ENCODE data around the gene FSTL1.

Gene FSTL1

GRCh38 chr3:120441776-120442175 lies 9.0 kb downstream of the FSTL1 start:
- Histone ChIP-seq H3K9ac (ENCODE audit: low read depth in 1 of 2, low read length in 2 of 2) (no peak overlapping the region), H3K27ac (ENCODE audit: low read depth, low read length) (no peak overlapping the region), H3K4me1 (ENCODE audit: control insufficient read depth in 1 of 2, insufficient read depth in 2 of 2, low read length in 2 of 2) (peaks cover 12 to 13% of the 10 kb centered on the region in 2 donors)

DNA sequence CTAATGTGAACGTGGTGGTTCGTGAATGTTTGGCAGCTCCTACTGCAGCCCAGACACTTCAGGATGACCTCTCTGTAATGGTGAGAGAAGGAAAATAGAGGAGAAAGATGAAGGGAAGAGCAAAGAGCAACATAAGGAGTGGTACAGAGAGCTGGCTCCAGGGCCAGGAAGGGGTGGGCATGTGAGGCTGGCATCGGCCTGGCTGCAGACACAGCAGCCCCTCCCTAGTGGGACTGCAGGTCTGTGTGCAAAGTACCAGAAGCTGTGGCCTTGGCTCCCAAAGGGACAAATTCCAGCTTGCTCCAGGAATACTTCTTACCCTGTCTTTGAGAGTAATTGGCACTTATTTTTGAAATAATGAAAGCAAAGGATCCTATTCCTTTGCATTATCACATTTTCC lies 10.0 kb downstream of the FSTL1 start:
- Histone ChIP-seq H3K9me3 (ENCODE audit: control insufficient read depth in 1 of 2, low read length in 2 of 2) (no peaks in the 10 kb centered on the region), H3K27ac (ENCODE audit: low read depth, low read length) (no peak overlapping the region), H3K27me3 (ENCODE audit: control insufficient read depth in 1 of 2, insufficient read depth in 2 of 2, low read length in 2 of 2) (no peaks in the 10 kb centered on the region), H3K4me1 (ENCODE audit: control insufficient read depth in 1 of 2, insufficient read depth in 2 of 2, low read length in 2 of 2) (peaks cover 12 to 13% of the 10 kb centered on the region in 2 donors), H3K36me3 (ENCODE audit: control insufficient read depth in 1 of 2, insufficient read depth in 2 of 2, low read length in 2 of 2) (no peaks in the 10 kb centered on the region), H3K4me3 (ENCODE audit: low read depth in 1 of 2, low read length in 2 of 2) (no peak overlapping the region), H3K9ac (ENCODE audit: low read depth in 1 of 2, low read length in 2 of 2) (no peak overlapping the region)

More at GRCh38 chr3:120441776-120442175, 9.0 kb downstream of the FSTL1 start:
- Histone ChIP-seq H3K9me3 (ENCODE audit: control insufficient read depth in 1 of 2, low read length in 2 of 2) (no peaks in the 10 kb centered on the region), H3K36me3 (ENCODE audit: control insufficient read depth in 1 of 2, insufficient read depth in 2 of 2, low read length in 2 of 2) (no peaks in the 10 kb centered on the region), H3K4me3 (ENCODE audit: low read depth in 1 of 2, low read length in 2 of 2) (no peak overlapping the region), H3K27me3 (ENCODE audit: control insufficient read depth in 1 of 2, insufficient read depth in 2 of 2, low read length in 2 of 2) (no peaks in the 10 kb centered on the region)

- no peak overlapping the region for H3K4me3 ChIP-seq (ENCODE audit: low read depth in 1 of 2, low read length in 2 of 2)
- H3K9me3 ChIP-seq (ENCODE audit: control insufficient read depth in 1 of 2, low read length in 2 of 2) = no peaks in the 10 kb centered on the region
- H3K27me3 ChIP-seq (ENCODE audit: control insufficient read depth in 1 of 2, insufficient read depth in 2 of 2, low read length in 2 of 2) = no peaks in the 10 kb centered on the region
- H3K9ac ChIP-seq (ENCODE audit: low read depth in 1 of 2, low read length in 2 of 2) = no peak overlapping the region
- H3K27ac ChIP-seq (ENCODE audit: low read depth, low read length) = no peak overlapping the region
- H3K4me1 ChIP-seq (ENCODE audit: control insufficient read depth in 1 of 2, insufficient read depth in 2 of 2, low read length in 2 of 2) = peaks cover 12 to 13% of the 10 kb centered on the region in 2 donors
- H3K36me3 ChIP-seq (ENCODE audit: control insufficient read depth in 1 of 2, insufficient read depth in 2 of 2, low read length in 2 of 2) = no peaks in the 10 kb centered on the region
Measured at GRCh38 chr3:120440001-120440703, 10.6 kb downstream of the FSTL1 start.

DNA sequence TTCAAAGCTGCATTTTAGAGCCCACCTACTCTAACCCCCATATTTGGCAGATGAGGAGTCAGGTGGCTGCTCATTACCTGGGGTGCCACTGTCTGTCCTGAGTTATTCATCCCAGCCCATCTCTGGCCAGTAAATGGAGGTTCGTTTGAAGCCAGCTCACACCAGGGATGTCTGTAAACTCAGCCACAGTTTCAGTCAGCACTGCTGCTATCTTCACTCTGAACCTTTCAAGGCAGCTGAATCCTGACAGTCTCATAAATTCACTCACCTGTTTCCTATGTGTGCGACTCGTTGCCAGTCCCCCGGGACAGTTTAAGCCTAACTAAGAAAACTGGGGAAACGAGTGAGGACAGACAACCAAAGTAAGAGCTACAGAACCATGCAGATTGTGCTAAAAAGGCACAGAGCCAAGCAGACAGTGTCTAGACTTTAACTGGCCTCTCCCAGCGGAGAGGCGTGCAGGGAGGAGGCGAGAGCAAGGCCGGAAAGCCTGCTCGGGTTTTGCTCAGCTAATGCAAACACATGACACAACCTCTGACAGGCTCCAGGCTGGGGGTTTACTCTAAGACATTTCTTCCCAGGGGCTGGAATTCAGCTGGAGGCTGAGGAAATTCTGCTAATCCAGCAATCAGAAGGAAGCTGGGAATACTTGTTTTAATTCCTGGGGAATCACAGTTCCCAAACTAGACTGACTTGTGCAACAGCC lies 12.0 kb downstream of the FSTL1 start:
- Histone ChIP-seq H3K9ac (ENCODE audit: low read depth in 1 of 2, low read length in 2 of 2) (no peak overlapping the region), H3K27me3 (ENCODE audit: control insufficient read depth in 1 of 2, insufficient read depth in 2 of 2, low read length in 2 of 2) (no peaks in the 10 kb centered on the region), H3K4me1 (ENCODE audit: control insufficient read depth in 1 of 2, insufficient read depth in 2 of 2, low read length in 2 of 2) (peaks cover 12 to 13% of the 10 kb centered on the region in 2 donors), H3K9me3 (ENCODE audit: control insufficient read depth in 1 of 2, low read length in 2 of 2) (no peaks in the 10 kb centered on the region), H3K27ac (ENCODE audit: low read depth, low read length) (peak overlapping the region; percentile 15), H3K4me3 (ENCODE audit: low read depth in 1 of 2, low read length in 2 of 2) (no peak overlapping the region), H3K36me3 (ENCODE audit: control insufficient read depth in 1 of 2, insufficient read depth in 2 of 2, low read length in 2 of 2) (no peaks in the 10 kb centered on the region)

DNA sequence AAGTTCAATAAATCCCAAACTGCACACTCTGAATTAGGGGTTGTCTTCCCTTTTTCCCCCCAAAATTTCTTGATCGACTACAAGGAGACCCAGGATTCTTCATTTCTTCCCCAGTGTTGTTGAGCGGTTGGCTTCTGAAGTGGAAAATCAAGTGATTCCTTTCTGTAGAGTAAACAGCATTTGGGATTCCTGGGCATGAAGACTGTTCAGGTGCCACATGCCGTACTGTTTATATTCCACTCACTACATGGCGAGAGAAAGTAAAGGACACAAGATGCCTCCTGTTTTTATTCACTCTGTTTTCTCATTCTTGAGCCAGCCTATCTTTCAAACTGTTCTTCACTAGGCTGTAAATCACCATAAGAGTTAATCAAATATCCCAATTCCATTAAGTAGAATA lies 12.6 kb downstream of the FSTL1 start:
- Histone ChIP-seq H3K36me3 (ENCODE audit: control insufficient read depth in 1 of 2, insufficient read depth in 2 of 2, low read length in 2 of 2) (no peaks in the 10 kb centered on the region), H3K27me3 (ENCODE audit: control insufficient read depth in 1 of 2, insufficient read depth in 2 of 2, low read length in 2 of 2) (no peaks in the 10 kb centered on the region), H3K27ac (ENCODE audit: low read depth, low read length) (no peak overlapping the region), H3K4me1 (ENCODE audit: control insufficient read depth in 1 of 2, insufficient read depth in 2 of 2, low read length in 2 of 2) (peaks cover 12 to 13% of the 10 kb centered on the region in 2 donors), H3K9me3 (ENCODE audit: control insufficient read depth in 1 of 2, low read length in 2 of 2) (no peaks in the 10 kb centered on the region), H3K4me3 (ENCODE audit: low read depth in 1 of 2, low read length in 2 of 2) (no peak overlapping the region), H3K9ac (ENCODE audit: low read depth in 1 of 2, low read length in 2 of 2) (no peak overlapping the region)

DNA sequence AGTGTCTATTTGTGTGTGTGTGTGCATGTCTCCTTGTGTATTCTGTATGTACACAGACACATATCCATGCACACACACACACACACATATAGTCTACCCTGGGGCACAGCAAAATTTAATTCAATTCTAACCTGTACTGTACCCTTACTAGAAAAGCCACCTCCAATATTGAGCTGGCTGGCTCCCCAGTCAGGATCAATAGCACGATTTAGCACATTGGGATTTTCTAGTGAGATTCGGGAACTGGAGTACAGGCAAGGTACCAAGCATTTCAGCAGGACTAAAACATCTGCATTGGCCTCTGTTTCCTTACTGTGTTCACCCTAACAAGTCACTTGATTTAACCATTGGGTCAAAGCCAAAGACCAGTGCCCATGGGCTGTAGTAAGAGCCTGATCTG lies 13.2 kb downstream of the FSTL1 start:
- no peak overlapping the region for H3K4me3 ChIP-seq (ENCODE audit: low read depth in 1 of 2, low read length in 2 of 2)
- no peaks in the 10 kb centered on the region for H3K27me3 ChIP-seq (ENCODE audit: control insufficient read depth in 1 of 2, insufficient read depth in 2 of 2, low read length in 2 of 2)
- H3K4me1 ChIP-seq (ENCODE audit: control insufficient read depth in 1 of 2, insufficient read depth in 2 of 2, low read length in 2 of 2) = peaks cover 12 to 13% of the 10 kb centered on the region in 2 donors
- no peak overlapping the region for H3K9ac ChIP-seq (ENCODE audit: low read depth in 1 of 2, low read length in 2 of 2)
- no peak overlapping the region for H3K27ac ChIP-seq (ENCODE audit: low read depth, low read length)
- H3K9me3 ChIP-seq (ENCODE audit: control insufficient read depth in 1 of 2, low read length in 2 of 2) = no peaks in the 10 kb centered on the region
- H3K36me3 ChIP-seq (ENCODE audit: control insufficient read depth in 1 of 2, insufficient read depth in 2 of 2, low read length in 2 of 2) = no peaks in the 10 kb centered on the region

DNA sequence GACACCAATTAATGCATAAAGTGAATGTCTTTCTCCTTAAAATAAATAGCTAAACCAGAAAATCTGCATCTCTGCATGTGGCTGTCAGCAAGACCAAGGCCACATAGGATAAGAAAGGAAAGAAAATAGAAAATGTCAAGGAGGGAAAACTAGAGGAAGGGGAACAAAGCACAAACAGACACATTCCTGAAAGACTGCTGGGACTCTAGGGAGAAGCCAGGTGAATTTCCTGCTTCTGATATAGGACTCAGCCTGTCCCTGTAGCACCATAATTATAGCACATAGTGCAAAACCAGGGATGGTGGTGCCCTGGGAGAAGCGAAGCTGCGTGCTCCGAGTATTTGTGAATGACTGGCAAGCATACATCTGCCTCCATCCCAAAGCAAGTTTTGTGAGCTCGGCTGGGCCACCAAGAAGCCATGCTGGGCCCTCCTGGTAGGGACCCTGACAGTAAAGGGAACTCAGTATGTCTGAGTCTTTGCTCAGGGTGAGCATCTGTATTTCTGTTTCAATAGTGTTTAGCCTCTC lies 14.2 kb downstream of the FSTL1 start:
- H3K4me1 ChIP-seq (ENCODE audit: control insufficient read depth in 1 of 2, insufficient read depth in 2 of 2, low read length in 2 of 2) = peaks cover 10 to 13% of the 10 kb centered on the region in 2 donors
- H3K4me3 ChIP-seq (ENCODE audit: low read depth in 1 of 2, low read length in 2 of 2) = no peak overlapping the region
- no peak overlapping the region for H3K9ac ChIP-seq (ENCODE audit: low read depth in 1 of 2, low read length in 2 of 2)
- no peaks in the 10 kb centered on the region for H3K9me3 ChIP-seq (ENCODE audit: control insufficient read depth in 1 of 2, low read length in 2 of 2)
- H3K27ac ChIP-seq (ENCODE audit: low read depth, low read length) = no peak overlapping the region
- H3K36me3 ChIP-seq (ENCODE audit: control insufficient read depth in 1 of 2, insufficient read depth in 2 of 2, low read length in 2 of 2) = no peaks in the 10 kb centered on the region
- H3K27me3 ChIP-seq (ENCODE audit: control insufficient read depth in 1 of 2, insufficient read depth in 2 of 2, low read length in 2 of 2) = no peaks in the 10 kb centered on the region

- Histone ChIP-seq H3K27ac (ENCODE audit: low read depth, low read length) (no peak overlapping the region), H3K4me1 (ENCODE audit: control insufficient read depth in 1 of 2, insufficient read depth in 2 of 2, low read length in 2 of 2) (peaks cover under 1 to 9% of the 10 kb centered on the region in 2 donors), H3K36me3 (ENCODE audit: control insufficient read depth in 1 of 2, insufficient read depth in 2 of 2, low read length in 2 of 2) (no peaks in the 10 kb centered on the region), H3K9ac (ENCODE audit: low read depth in 1 of 2, low read length in 2 of 2) (no peak overlapping the region), H3K4me3 (ENCODE audit: low read depth in 1 of 2, low read length in 2 of 2) (no peak overlapping the region), H3K27me3 (ENCODE audit: control insufficient read depth in 1 of 2, insufficient read depth in 2 of 2, low read length in 2 of 2) (no peaks in the 10 kb centered on the region), H3K9me3 (ENCODE audit: control insufficient read depth in 1 of 2, low read length in 2 of 2) (no peaks in the 10 kb centered on the region)
Measured at GRCh38 chr3:120435621-120436020, 15.2 kb downstream of the FSTL1 start.

GRCh38 chr3:120433662-120434331 lies 17.0 kb downstream of the FSTL1 start:
- Histone ChIP-seq H3K27ac (ENCODE audit: low read depth, low read length) (no peak overlapping the region), H3K9ac (ENCODE audit: low read depth in 1 of 2, low read length in 2 of 2) (no peak overlapping the region), H3K27me3 (ENCODE audit: control insufficient read depth in 1 of 2, insufficient read depth in 2 of 2, low read length in 2 of 2) (no peaks in the 10 kb centered on the region), H3K4me1 (ENCODE audit: control insufficient read depth in 1 of 2, insufficient read depth in 2 of 2, low read length in 2 of 2) (peaks cover 0 to 3% of the 10 kb centered on the region in 2 donors), H3K4me3 (ENCODE audit: low read depth in 1 of 2, low read length in 2 of 2) (no peak overlapping the region), H3K36me3 (ENCODE audit: control insufficient read depth in 1 of 2, insufficient read depth in 2 of 2, low read length in 2 of 2) (no peaks in the 10 kb centered on the region), H3K9me3 (ENCODE audit: control insufficient read depth in 1 of 2, low read length in 2 of 2) (no peaks in the 10 kb centered on the region)
